ENCODE data around the gene ERMP1.

ERMP1 gene

DNA sequence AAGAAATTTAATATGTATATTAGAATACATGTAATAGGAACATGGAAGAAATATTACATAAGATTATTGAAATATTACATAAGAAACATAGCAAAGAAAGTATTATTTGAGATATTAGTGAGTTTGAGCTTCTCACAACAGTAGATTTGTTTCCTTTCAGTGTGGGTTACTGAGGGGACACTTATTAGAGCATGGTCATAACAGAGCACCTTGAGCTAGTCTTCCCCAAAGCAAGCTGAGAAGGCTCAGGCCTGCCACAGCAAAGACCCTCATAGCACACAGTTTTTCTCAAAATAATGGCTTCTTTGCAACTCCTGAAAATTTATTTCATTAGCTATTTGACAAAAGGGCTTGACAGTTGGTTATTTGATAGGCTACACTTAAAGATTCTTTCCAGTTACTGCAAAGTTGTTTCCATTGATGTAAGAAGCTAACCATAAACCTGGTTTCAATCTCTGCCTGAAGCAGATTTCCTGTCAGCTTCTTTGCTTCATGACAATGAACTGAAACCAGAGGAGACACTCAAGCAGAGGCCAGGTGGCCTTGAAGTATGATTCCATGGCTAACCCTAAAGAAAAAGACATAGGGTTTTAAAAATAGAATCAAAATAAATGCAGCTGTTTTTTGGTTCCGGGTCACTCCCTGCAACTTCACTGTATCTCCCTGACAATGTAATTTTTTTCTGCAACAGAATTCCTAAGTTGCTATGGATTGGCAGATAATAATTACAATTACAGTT is 68.6 kb downstream of the ERMP1 start:
- Mint-ChIP-seq H3K27ac (peak overlapping the region; percentile 57), H3K36me3 (peaks cover 45% of the 10 kb centered on the region), H3K4me1 (peaks cover 4% of the 10 kb centered on the region), H3K27me3 (no peaks in the 10 kb centered on the region), H3K9me3 (no peaks in the 10 kb centered on the region), H3K4me3 (no peak overlapping the region)
- ATAC-seq (ENCODE audit: low read depth) (no peak), DNase-seq (ENCODE audit: low spot score in 2 of 2) (no peak)

- no peaks in the 10 kb centered on the region for H3K27me3 Mint-ChIP-seq
- peak overlapping the region; percentile 70 for H3K27ac Mint-ChIP-seq
- peaks cover 50% of the 10 kb centered on the region for H3K36me3 Mint-ChIP-seq
- H3K4me1 Mint-ChIP-seq = peaks cover 6% of the 10 kb centered on the region
- ATAC-seq (ENCODE audit: low read depth) (no peak), DNase-seq (ENCODE audit: low spot score in 2 of 2) (no peak)
- no peaks in the 10 kb centered on the region for H3K9me3 Mint-ChIP-seq
- no peak overlapping the region for H3K4me3 Mint-ChIP-seq
Measured at GRCh38 chr9:5762421-5762820, 70.5 kb downstream of the ERMP1 start.

- no peak overlapping the region for H3K4me3 Mint-ChIP-seq
- no peaks in the 10 kb centered on the region for H3K27me3 Mint-ChIP-seq
- H3K9me3 Mint-ChIP-seq = no peaks in the 10 kb centered on the region
- peak overlapping the region; percentile 68 for H3K27ac Mint-ChIP-seq
- peaks cover 38% of the 10 kb centered on the region for H3K36me3 Mint-ChIP-seq
- ATAC-seq (ENCODE audit: low read depth) (no peak), DNase-seq (ENCODE audit: low spot score in 2 of 2) (no peak)
- peaks cover 4% of the 10 kb centered on the region for H3K4me1 Mint-ChIP-seq
Measured at GRCh38 chr9:5760338-5760737, 72.6 kb downstream of the ERMP1 start.

GRCh38 chr9:5756633-5757032 is 76.3 kb downstream of the ERMP1 start:
- Mint-ChIP-seq H3K9me3 (no peaks in the 10 kb centered on the region), H3K4me1 (peaks cover 4% of the 10 kb centered on the region), H3K4me3 (no peak overlapping the region), H3K36me3 (peaks cover 26% of the 10 kb centered on the region), H3K27ac (peak overlapping the region; percentile 2), H3K27me3 (no peaks in the 10 kb centered on the region)
- ATAC-seq (ENCODE audit: low read depth) (no peak), DNase-seq (ENCODE audit: low spot score in 2 of 2) (no peak)

DNA sequence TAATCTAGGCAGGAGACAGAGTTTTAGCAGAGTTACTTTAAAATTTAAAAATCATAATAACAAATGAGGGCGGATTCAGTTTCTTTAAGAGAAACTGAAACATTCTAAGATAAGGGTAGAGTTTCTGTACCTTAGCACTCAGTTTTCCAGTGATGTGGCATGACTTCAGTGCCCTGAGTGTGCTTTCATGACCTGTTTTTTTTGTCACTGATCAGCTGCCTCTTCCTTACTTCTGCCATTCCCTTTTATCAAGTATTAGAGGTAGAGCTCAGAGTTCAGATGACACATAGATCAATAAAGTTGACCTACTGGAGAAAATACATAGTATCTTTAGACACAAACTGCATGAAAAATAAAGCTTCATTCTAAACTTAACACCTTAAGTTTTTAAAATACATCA is 82.3 kb downstream of the ERMP1 start:
- H3K36me3 Mint-ChIP-seq = peaks cover 32% of the 10 kb centered on the region
- DNase-seq (ENCODE audit: low spot score in 2 of 2) (no peak), ATAC-seq (ENCODE audit: low read depth) (no peak)
- H3K9me3 Mint-ChIP-seq = peaks cover 6% of the 10 kb centered on the region
- H3K4me3 Mint-ChIP-seq = no peak overlapping the region
- H3K4me1 Mint-ChIP-seq = no peaks in the 10 kb centered on the region
- no peaks in the 10 kb centered on the region for H3K27me3 Mint-ChIP-seq
- no peak overlapping the region for H3K27ac Mint-ChIP-seq

GRCh38 chr9:5749306-5749705 is 83.6 kb downstream of the ERMP1 start:
- no peak overlapping the region for H3K4me3 Mint-ChIP-seq
- no peak for ATAC-seq (ENCODE audit: low read depth)
- peaks cover 6% of the 10 kb centered on the region for H3K9me3 Mint-ChIP-seq
- no peak for DNase-seq (ENCODE audit: low spot score in 2 of 2)
- peaks cover 39% of the 10 kb centered on the region for H3K36me3 Mint-ChIP-seq
- peak overlapping the region; percentile 69 for H3K27ac Mint-ChIP-seq
- no peaks in the 10 kb centered on the region for H3K27me3 Mint-ChIP-seq
- no peaks in the 10 kb centered on the region for H3K4me1 Mint-ChIP-seq

DNA sequence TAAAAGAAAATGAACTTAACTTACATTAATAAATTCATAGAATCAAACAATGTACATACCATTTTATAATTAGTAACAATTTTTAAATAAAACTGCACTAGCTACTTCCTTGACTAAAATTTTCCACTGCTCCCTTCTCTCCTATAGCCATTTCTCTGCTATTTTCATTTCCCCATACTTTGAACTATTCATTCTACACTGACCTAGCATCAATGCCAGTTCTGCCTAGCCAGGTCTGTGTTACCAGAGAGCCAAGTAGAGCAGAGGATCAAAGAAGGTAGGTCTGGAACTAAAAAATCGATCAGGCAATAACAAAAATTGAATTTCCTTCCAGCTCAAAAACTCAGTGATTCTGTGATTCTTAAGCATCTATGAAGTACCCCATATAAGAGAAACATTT is 84.5 kb downstream of the ERMP1 start:
- no peak for DNase-seq (ENCODE audit: low spot score in 2 of 2)
- Mint-ChIP-seq H3K4me1 (no peaks in the 10 kb centered on the region), H3K27ac (peak overlapping the region; percentile 69), H3K27me3 (no peaks in the 10 kb centered on the region), H3K36me3 (peaks cover 35% of the 10 kb centered on the region), H3K9me3 (peaks cover 6% of the 10 kb centered on the region), H3K4me3 (no peak overlapping the region)
- ATAC-seq (ENCODE audit: low read depth) = no peak

DNA sequence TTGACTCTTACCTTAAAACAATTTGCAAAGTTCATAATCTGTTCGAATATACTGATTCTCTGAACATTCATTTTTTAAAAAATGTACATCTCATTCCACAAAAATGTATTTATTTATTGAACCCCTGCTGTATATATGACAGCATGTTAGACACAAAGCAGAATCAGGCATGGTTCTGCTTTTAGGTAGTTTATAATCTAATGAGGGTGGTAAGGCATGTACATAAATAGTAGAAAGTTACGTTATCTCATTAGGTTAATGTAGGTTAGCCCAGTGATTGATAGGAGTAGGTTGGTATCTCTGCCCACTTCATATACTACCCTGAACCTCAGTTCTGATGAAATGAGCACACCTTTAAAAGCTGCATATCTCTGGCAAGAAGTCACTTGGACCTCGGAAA is 89.8 kb downstream of the ERMP1 start:
- ATAC-seq (ENCODE audit: low read depth) = no peak
- H3K4me1 Mint-ChIP-seq = no peaks in the 10 kb centered on the region
- H3K9me3 Mint-ChIP-seq = peaks cover 3% of the 10 kb centered on the region
- H3K27ac Mint-ChIP-seq = no peak overlapping the region
- DNase-seq (ENCODE audit: low spot score in 2 of 2) = no peak
- peaks cover 42% of the 10 kb centered on the region for H3K36me3 Mint-ChIP-seq
- H3K4me3 Mint-ChIP-seq = no peak overlapping the region
- H3K27me3 Mint-ChIP-seq = no peaks in the 10 kb centered on the region

DNA sequence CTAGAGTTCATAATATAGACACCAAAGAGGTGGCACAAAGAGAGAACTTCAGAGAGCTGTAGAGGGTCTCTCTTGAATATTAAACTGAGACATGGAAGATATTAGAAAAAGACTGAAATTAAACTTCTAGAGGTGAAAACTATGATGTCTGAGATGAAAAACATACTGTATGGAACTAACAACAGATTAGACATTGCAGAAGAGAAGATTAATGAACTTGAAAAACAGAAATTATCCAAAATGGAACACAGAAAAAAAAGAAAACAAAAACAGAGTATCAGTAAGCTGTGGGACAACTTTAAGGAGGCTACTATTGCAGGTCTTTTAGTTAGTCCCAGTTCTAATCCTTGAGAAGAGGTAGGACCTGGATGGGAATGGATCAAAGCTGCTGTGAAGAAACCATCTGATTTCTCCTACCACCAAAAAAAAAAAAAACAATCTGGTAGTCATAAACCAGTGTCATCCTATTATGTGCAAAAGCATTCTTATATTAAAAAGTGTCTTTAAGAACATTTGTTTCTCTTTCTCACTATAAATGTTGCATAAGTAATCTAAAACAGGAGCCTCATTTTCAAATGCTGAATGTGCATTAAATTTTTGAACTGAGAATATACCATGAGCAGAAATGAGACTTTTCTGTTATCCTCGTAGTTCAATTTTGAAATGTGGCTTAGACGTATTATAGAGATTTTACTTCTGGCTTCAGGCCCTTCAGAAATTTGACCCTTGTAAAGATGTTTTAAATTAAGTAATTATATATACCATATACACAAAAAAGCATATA is 96.2 kb downstream of the ERMP1 start:
- Mint-ChIP-seq H3K36me3 (peaks cover 32% of the 10 kb centered on the region), H3K9me3 (no peaks in the 10 kb centered on the region), H3K4me1 (no peaks in the 10 kb centered on the region), H3K4me3 (no peak overlapping the region), H3K27ac (no peak overlapping the region), H3K27me3 (no peaks in the 10 kb centered on the region)
- DNase-seq (ENCODE audit: low spot score in 2 of 2) = no peak
- no peak for ATAC-seq (ENCODE audit: low read depth)

- Mint-ChIP-seq H3K36me3 (peaks cover 30% of the 10 kb centered on the region), H3K27ac (no peak overlapping the region), H3K4me1 (no peaks in the 10 kb centered on the region), H3K4me3 (no peak overlapping the region), H3K27me3 (no peaks in the 10 kb centered on the region), H3K9me3 (no peaks in the 10 kb centered on the region)
- ATAC-seq (ENCODE audit: low read depth) (no peak), DNase-seq (ENCODE audit: low spot score in 2 of 2) (no peak)
Measured at GRCh38 chr9:5735072-5735471, 97.8 kb downstream of the ERMP1 start.

Data from memory B cell (primary cell).